HCT116 (cell line): Measurements from ENCODE around the gene TTYH1. TPM values are rescaled to one million over a fixed set of nuclear protein-coding genes. Genes with fewer than 3 reads are reported as not detected.

Experiments
- ATAC-seq: fragments of 200-7000 bp; cut with Tn5 transposase; 2 replicates; pipeline ENCODE4 v1.9.1; 2020; ENCODE audit warnings: mild to moderate bottlenecking, moderate library complexity
- BruUV-seq: library from RNA; stranded (reverse); fragments of 400-500 nt; replicated peaks from 2 replicates; lab custom pipeline; 2021; lab: Mats Ljungman, UMichigan
- CTCF ChIA-PET: fragments of 300-600 bp; sonication (Branson Sonifier 250); formaldehyde crosslinking; loops from one replicate; lab custom pipeline; 2021; ENCODE audit warnings: antibody characterized with exemption; lab: Charles Lee
- POLR2A ChIA-PET: fragments of 300-600, 350-600 bp; sonication (Branson Sonifier 250); formaldehyde crosslinking; loops from one replicate; lab custom pipeline; 2021; ENCODE audit warnings: antibody characterized with exemption; lab: Charles Lee
- RAD21 ChIA-PET, 2 experiments: fragments of 300-600 bp; sonication (Branson Sonifier 250); formaldehyde crosslinking; loops; one replicate each; lab custom pipeline; 2023; ENCODE audit warnings: low total read pairs in 2 of 2; ENCODE audit not compliant: uncharacterized antibody in 2 of 2, unreplicated experiment in 2 of 2, low non-redundant PET in 1 of 2; lab: Charles Lee
- DNase-seq: peaks from one replicate; pipeline ENCODE4 v3.0.0-alpha.2; 2010; ENCODE audit warnings: low read depth, low spot score
- H2AFZ ChIP-seq: fragments of 200-600 bp; shearing (Covaris generic), sonication (generic); 2 replicates; pipeline ENCODE4 v1.6.1; 2017; ENCODE audit warnings: low read depth, mixed run types, mixed read lengths, antibody characterized with exemption, low read length; ENCODE audit not compliant: poor library complexity, severe bottlenecking
- H3K27ac ChIP-seq: 2 replicates; pipeline ENCODE4 v1.5.1; 2012; ENCODE audit warnings: low read depth, low read length
- H3K27me3 ChIP-seq: fragments of 200-600 bp; sonication (generic); 2 replicates; pipeline ENCODE4 v1.6.1; 2016; ENCODE audit warnings: mixed run types, low read length, mixed read lengths; ENCODE audit not compliant: insufficient read depth
- H3K36me3 ChIP-seq, 2 experiments: fragments of 200-500 bp in 1 of 2; fragments of 200-600 bp in 1 of 2; sonication (Bioruptor generic) in 1 of 2; sonication (generic) in 1 of 2; 2 replicates each; pipeline versions ENCODE4 v1.5.1 to v1.6.1; 2014 to 2016; ENCODE audit warnings: low read length in 2 of 2, inconsistent platforms in 1 of 2, mixed read lengths in 1 of 2, mixed run types in 1 of 2; ENCODE audit not compliant: insufficient read depth in 2 of 2, control insufficient read depth in 1 of 2
- H3K4me1 ChIP-seq, 2 experiments: fragments of 200-600 bp in 1 of 2; sonication (generic) in 1 of 2; 2 replicates each; pipeline versions ENCODE4 v1.5.1 to v1.6.1; 2012 to 2017; ENCODE audit warnings: low read length in 2 of 2, inconsistent platforms in 1 of 2, mild to moderate bottlenecking in 1 of 2, mixed read lengths in 1 of 2, mixed run types in 1 of 2, moderate library complexity in 1 of 2; ENCODE audit not compliant: insufficient read depth in 2 of 2, control insufficient read depth in 1 of 2
- H3K4me2 ChIP-seq: fragments of 200-600 bp; sonication (generic); 2 replicates; pipeline ENCODE4 v1.6.1; 2017; ENCODE audit warnings: mixed run types, low read length, mixed read lengths
- H3K4me3 ChIP-seq, 2 experiments: fragments of 200-600 bp in 1 of 2; sonication (generic) in 1 of 2; replicated peaks in 1 of 2; 2 replicates each; pipeline ENCODE4 v1.5.1; 2011 to 2016; ENCODE audit warnings: low read length in 2 of 2, control low read depth in 1 of 2, low read depth in 1 of 2, mild to moderate bottlenecking in 1 of 2, mixed read lengths in 1 of 2, mixed run types in 1 of 2
- H3K79me2 ChIP-seq: fragments of 200-600 bp; sonication (generic); 2 replicates; pipeline ENCODE4 v1.6.1; 2017; ENCODE audit warnings: mild to moderate bottlenecking, mixed run types, low read length, moderate library complexity, mixed read lengths; ENCODE audit not compliant: insufficient read depth
- H3K9ac ChIP-seq: fragments of 200-600 bp; sonication (generic); 2 replicates; pipeline ENCODE4 v1.6.1; 2016; ENCODE audit warnings: low read length, mixed read lengths
- H3K9me2 ChIP-seq: fragments of 200-600 bp; sonication (generic), shearing (Covaris generic); 2 replicates; pipeline ENCODE4 v1.6.1; 2017; ENCODE audit warnings: mixed run types, mild to moderate bottlenecking, moderate library complexity; ENCODE audit not compliant: insufficient read depth
- H3K9me3 ChIP-seq, 2 experiments: fragments of 200-500 bp in 1 of 2; fragments of 200-600 bp in 1 of 2; sonication (Bioruptor generic) in 1 of 2; sonication (generic) in 1 of 2; 2 replicates each; pipeline ENCODE4 v1.6.1; 2014 to 2017; ENCODE audit warnings: low read length in 2 of 2, mixed read lengths in 2 of 2, inconsistent platforms in 1 of 2, low read depth in 1 of 2, mild to moderate bottlenecking in 1 of 2, mixed run types in 1 of 2, moderate library complexity in 1 of 2; ENCODE audit not compliant: control insufficient read depth in 1 of 2, insufficient read depth in 1 of 2
- H4K20me1 ChIP-seq: fragments of 200-600 bp; sonication (generic), shearing (Covaris generic); 2 replicates; pipeline ENCODE4 v1.6.1; 2017; ENCODE audit warnings: mixed run types, mild to moderate bottlenecking, moderate library complexity; ENCODE audit not compliant: insufficient read depth
- CBX3 ChIP-seq: IDR thresholded peaks from 2 replicates; pipeline ENCODE4 v1.6.1; 2012; ENCODE audit warnings: low read depth
- EGR1 ChIP-seq: IDR thresholded peaks from 2 replicates; pipeline ENCODE4 v1.6.1; 2012; ENCODE audit warnings: low read depth
- ELF1 ChIP-seq: IDR thresholded peaks from 2 replicates; pipeline ENCODE4 v1.6.1; 2012; ENCODE audit warnings: low read depth, borderline replicate concordance
- EZH2 ChIP-seq: fragments of 200-600 bp; sonication (generic); IDR thresholded peaks from 2 replicates; pipeline ENCODE4 v1.6.1; 2017; ENCODE audit warnings: antibody characterized with exemption, mixed run types
- FOSL1 ChIP-seq: IDR thresholded peaks from 2 replicates; pipeline ENCODE4 v1.6.1; 2012; ENCODE audit warnings: low read depth
- JUND ChIP-seq: IDR thresholded peaks from 2 replicates; pipeline ENCODE4 v1.6.1; 2012
- POLR2A ChIP-seq: IDR thresholded peaks from 2 replicates; pipeline ENCODE4 v1.7.0; 2011; ENCODE audit warnings: borderline replicate concordance; ENCODE audit not compliant: insufficient read depth, insufficient read length; ENCODE audit errors: extremely low read depth
- REST ChIP-seq: IDR thresholded peaks from 2 replicates; pipeline ENCODE4 v1.6.1; 2012; ENCODE audit warnings: low read depth
- SIN3A ChIP-seq: IDR thresholded peaks from 2 replicates; pipeline ENCODE4 v1.6.1; 2012; ENCODE audit warnings: low read depth
- SRF ChIP-seq: IDR thresholded peaks from 2 replicates; pipeline ENCODE4 v1.6.1; 2012; ENCODE audit warnings: low read depth
- YY1 ChIP-seq: IDR thresholded peaks from 2 replicates; pipeline ENCODE4 v1.6.1; 2011; ENCODE audit warnings: low read length, low read depth, moderate library complexity, mild to moderate bottlenecking; ENCODE audit not compliant: insufficient replicate concordance; ENCODE audit errors: extremely low read depth
- ZBTB33 ChIP-seq: IDR thresholded peaks from 2 replicates; pipeline ENCODE4 v1.6.1; 2011; ENCODE audit warnings: mild to moderate bottlenecking, low read length, moderate library complexity; ENCODE audit not compliant: insufficient replicate concordance; ENCODE audit errors: extremely low read depth
- intact Hi-C: fragments of 100-400 bp; cut with micrococcal nuclease; formaldehyde crosslinking; loops from 2 replicates; pipeline ENCODE4 v1.10.0; 2022
- total RNA-seq: library from RNA; stranded (reverse); gene quantifications from one replicate; pipeline ENCODE4 v1.2.1, GENCODE V29; 2021; ENCODE audit not compliant: unreplicated experiment
- TF ChIP-seq, protein P1 (sequence below), 3 experiments: fragments of 200-600 bp in 1 of 3; sonication (generic) in 1 of 3; IDR thresholded peaks in 2 of 3; conservative IDR thresholded peaks in 1 of 3; 2 replicates each; pipeline ENCODE4 v1.5.1; 2012 to 2017; ENCODE audit warnings: low read depth in 2 of 3, low read length in 2 of 3, antibody characterized with exemption in 1 of 3, borderline replicate concordance in 1 of 3, control low read depth in 1 of 3, mild to moderate bottlenecking in 1 of 3, mixed read lengths in 1 of 3, mixed run types in 1 of 3, moderate library complexity in 1 of 3; ENCODE audit not compliant: insufficient read depth in 1 of 3

The TTYH1 gene
- total RNA-seq, 1 experiment from 2014 or later = 0.37 TPM

DNA sequence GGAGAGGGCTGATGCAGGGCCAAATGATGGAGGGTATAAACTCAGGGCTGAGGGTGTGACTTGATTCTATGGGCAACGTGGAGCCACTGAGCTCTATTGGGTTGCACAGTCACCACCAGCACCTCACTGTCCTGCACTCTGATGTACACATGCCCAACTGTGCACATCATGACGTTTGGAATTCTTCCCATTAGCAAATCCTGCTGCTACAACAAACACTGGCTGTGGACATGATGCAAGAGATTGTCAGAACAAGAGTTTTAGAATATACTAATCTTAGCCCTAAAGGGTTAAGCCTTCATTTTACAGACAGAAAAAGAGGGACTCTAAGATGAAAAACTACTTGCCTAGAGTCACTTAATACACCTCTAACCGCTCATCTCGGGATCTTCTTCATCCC lies 2.4 kb upstream of the TTYH1 start:
- no peak for ATAC-seq
- intact Hi-C loops = no loop called here
- CTCF ChIA-PET = no interaction called here
- no peak overlapping the region for H3K4me2 ChIP-seq
- POLR2A ChIA-PET = no interaction called here
- no peak overlapping the region for H3K9ac ChIP-seq
- no peak overlapping the region for H3K4me3 ChIP-seq
- H4K20me1 ChIP-seq = no peaks in the 10 kb centered on the region
- BruUV-seq = no TSS peak
- DNase-seq = no peak
- TF ChIP-seq POLR2A (no peak), FOSL1 (no peak), SRF (no peak)
- peaks cover 10% of the 10 kb centered on the region; the same call in 1 of the 2 replicates for H3K27me3 ChIP-seq
- no peaks in the 10 kb centered on the region for H3K79me2 ChIP-seq
- no peaks in the 10 kb centered on the region for H3K9me2 ChIP-seq
- no peak overlapping the region for H3K27ac ChIP-seq
- RAD21 ChIA-PET = no interaction called here
- no peaks in the 10 kb centered on the region for H3K4me1 ChIP-seq
- no peaks in the 10 kb centered on the region for H3K36me3 ChIP-seq
- H2AFZ ChIP-seq = no peak overlapping the region
- H3K9me3 ChIP-seq = no peaks in the 10 kb centered on the region

DNA sequence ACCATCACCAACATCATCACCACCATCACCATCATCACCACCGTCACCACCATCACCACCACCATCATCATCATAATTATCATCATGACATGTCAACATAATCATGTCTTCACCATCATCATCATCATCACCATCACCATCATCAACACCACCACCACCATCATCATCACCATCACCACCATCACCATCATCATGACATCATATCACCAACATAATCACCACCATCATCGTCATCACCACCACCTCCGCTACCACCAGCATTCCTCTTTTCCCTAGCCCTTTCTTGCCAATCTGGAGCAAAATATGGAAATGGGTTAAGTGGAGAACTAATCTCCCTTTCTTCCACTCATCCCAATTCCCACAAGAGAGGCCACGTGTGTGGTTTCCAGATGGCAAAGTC lies 1.1 kb upstream of the TTYH1 start:
- no peak for DNase-seq
- Histone ChIP-seq H3K4me1 (no peaks in the 10 kb centered on the region), H3K4me3 (no peak overlapping the region), H3K27me3 (peaks cover 10% of the 10 kb centered on the region; the same call in 1 of the 2 replicates), H4K20me1 (no peaks in the 10 kb centered on the region), H3K36me3 (no peaks in the 10 kb centered on the region), H3K9me2 (no peaks in the 10 kb centered on the region), H3K79me2 (no peaks in the 10 kb centered on the region), H3K9me3 (no peaks in the 10 kb centered on the region), H3K9ac (no peak overlapping the region), H2AFZ (no peak overlapping the region), H3K4me2 (no peak overlapping the region), H3K27ac (no peak overlapping the region)
- no TSS peak for BruUV-seq
- ChIA-PET RAD21 (no interaction called here), POLR2A (no interaction called here), CTCF (no interaction called here)
- intact Hi-C loops = no loop called here
- TF ChIP-seq EGR1 = no peak
- TF ChIP-seq, protein P1, sequence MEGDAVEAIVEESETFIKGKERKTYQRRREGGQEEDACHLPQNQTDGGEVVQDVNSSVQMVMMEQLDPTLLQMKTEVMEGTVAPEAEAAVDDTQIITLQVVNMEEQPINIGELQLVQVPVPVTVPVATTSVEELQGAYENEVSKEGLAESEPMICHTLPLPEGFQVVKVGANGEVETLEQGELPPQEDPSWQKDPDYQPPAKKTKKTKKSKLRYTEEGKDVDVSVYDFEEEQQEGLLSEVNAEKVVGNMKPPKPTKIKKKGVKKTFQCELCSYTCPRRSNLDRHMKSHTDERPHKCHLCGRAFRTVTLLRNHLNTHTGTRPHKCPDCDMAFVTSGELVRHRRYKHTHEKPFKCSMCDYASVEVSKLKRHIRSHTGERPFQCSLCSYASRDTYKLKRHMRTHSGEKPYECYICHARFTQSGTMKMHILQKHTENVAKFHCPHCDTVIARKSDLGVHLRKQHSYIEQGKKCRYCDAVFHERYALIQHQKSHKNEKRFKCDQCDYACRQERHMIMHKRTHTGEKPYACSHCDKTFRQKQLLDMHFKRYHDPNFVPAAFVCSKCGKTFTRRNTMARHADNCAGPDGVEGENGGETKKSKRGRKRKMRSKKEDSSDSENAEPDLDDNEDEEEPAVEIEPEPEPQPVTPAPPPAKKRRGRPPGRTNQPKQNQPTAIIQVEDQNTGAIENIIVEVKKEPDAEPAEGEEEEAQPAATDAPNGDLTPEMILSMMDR (IDR thresholded peaks at IDR 0.05 in 2 of 3, conservative IDR thresholded peaks at IDR 0.05 in 1 of 3; ENCODE audit: borderline replicate concordance in 1 of 3, insufficient read depth in 1 of 3, low read depth in 2 of 3, low read length in 2 of 3) = no peak
- no peak for TF ChIP-seq FOSL1
- TF ChIP-seq ELF1 = no peak
- no peak for TF ChIP-seq REST
- TF ChIP-seq SIN3A = no peak
- TF ChIP-seq EZH2 = no peak
- no peak for TF ChIP-seq ZBTB33
- TF ChIP-seq YY1 = no peak
- no peak for TF ChIP-seq CBX3
- TF ChIP-seq JUND = no peak
- ATAC-seq = no peak
